GM19438 (cell line): Measurements from ENCODE around the gene PTPRD.

Source experiments
- ATAC-seq: cut with Tn5 transposase; IDR thresholded peaks from one replicate; pipeline ENCODE4 v1.9.1; 2021; ENCODE audit warnings: low read depth; ENCODE audit not compliant: unreplicated experiment

Gene PTPRD

DNA sequence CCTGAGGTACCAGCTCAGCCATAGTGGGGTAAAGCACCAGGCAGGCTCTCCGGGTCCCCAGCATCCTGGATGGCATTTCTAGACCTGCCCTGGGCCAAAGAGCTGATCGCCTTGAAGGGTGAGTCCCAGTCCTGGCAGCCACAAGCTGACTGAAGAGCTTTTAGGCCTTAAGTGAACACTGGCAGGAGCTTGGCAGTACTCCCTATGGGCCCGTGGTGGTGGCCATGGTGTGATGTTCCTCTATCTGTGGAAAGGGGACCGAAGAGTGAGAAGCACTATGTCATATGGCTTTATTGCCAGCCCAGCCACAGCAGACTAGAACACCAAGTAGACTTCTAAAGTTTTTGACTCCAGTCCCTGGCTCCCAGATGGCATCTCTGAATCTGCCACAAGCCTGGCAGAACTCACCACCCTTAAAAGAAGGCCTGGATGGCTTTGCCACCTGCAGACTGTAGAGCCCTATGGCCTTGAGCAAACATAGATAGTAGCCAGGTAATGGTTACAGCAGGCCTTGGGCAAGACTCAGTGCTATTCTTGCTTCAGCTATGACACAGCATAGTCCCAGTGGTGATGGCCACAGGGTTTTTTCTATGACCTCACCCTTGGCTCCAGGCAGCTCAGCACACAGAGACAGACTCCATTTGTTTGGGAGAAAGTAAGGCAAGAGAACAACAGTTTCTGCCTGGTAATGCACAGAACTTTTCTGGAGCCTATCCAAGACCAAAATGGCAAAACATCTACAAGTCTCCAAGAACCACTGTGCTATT, 2011.7 kb downstream of the PTPRD start:
- ATAC-seq = no peak

DNA sequence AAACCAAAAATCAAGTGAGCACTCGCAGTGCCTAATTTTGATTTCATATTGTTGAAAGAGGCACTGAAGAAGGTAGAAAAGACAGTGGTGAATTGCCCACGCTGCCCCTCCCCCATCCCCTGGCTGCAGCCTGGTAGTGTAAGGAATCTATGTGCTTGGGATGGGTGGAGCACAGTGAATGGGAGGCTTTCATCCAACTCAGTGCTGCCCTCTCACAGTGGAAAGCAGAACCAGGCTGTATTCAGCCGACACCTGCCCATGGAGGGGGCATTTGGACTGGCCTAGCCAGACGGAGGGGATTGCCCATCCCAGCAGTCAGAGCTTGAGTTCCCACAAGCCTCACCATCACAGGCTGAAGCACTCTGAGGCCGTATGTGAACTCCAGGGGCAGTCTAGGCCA, 2012.9 kb downstream of the PTPRD start:
- no peak for ATAC-seq

DNA sequence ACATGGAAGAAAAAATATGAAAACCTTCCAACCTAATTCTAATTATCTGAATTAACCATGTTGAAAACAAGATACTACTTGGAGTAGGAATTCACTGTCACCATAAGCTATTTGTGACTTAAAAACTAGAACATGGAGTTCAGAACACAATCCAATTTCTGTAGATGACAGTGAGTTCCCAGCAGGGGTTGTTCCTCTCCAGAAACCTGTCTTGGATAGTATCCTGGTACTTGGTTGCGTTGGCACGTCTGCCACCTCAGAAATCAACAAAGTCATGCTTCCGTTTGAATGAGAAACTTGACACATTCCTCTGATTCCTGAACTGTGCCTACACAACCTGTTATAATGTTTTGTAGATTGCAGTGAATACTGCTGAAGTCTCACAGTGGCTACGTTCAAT, 2023.3 kb downstream of the PTPRD start:
- no peak for ATAC-seq

DNA sequence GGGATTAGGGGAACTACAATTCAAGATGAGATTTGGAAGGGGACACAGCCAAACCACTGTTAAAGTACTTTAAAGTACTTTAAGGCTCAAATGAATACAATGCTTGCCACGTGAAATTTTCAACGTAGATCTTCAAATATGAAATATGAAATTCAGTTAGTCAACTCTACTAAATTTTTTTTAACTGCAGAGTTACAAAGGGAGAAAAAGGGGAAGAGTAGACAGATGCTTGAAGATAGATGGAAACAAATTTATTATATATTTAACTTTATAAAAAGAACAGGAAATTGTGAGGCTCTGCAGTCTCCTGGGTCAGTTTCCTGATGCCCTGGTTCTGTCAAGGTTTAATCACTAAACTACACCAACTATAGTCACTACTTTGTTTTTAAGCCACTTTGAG, 2027.8 kb downstream of the PTPRD start:
- ATAC-seq = no peak

DNA sequence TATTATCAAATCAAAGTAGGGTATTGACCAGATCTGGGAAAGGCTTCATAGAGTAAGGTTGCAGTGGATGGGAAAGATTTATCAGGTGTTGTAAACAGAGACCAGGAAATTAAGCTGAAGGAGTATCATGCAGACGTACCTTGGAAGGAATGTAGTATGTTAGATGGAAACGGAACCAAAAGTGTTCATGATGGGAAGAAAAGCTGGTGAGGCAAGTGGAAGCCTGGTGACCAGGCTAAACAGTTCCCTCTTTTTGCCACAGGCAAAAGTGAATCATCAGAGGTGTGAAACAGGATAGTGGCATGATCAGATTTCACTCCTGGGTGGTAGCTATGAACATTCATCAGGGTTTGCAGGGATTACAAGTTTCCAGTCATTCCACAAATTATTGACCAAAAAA, 2033.1 kb downstream of the PTPRD start:
- no peak for ATAC-seq

DNA sequence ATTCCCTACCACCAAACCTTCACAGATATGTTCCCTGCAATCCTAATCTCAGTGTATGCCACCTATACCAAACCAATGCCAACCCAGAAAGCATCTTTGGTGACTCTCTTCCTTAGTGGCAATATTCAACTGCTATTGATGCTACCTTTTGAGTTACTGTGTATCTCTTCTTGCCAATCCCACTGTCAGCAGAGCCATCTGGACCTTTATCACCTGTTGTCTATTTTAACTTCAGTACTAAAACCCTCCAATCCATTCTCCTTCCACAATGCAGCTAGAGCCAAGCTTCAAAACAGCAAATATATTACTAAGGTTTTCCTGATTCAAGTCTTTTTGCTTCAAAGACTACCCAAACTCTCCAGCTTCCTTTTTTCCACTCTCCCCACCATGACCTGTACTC, 2036.1 kb downstream of the PTPRD start:
- no peak for ATAC-seq

DNA sequence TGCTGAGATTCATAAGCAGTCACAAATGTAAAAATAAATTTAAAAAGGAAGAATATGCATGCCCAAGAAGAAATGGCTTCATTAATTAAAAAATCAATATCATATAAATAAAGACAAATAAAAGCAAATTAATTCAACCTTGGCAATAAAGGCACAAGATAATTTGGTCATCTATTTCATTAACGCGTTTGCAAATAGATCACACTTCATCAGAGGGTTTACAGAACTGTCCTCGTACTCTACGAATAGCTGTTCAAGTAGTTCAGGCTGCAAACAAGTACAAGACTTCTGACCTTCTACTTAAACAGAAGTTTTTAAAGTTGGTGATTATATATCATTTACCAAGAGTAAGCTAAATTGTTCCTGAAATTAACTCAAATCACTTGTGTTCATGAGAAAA, 2038.0 kb downstream of the PTPRD start:
- ATAC-seq = no peak

DNA sequence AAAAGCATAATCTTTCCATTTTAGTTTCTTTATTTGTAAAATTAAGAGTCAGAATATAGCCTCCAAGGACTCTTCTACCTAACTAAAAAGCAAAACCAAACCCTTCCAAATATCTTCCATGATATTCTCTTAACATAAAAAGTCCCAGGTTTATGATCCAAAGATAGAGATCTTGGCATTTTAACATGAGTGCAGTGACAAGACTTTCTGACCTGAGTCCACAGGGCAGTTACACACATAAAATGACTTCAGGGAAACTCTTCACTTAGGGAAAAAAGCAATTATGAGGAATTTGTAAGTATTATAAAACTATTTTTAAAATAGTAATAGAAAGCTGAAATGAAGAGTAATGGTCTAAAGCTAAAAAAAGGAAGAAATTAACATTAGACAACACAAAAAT, 2040.6 kb downstream of the PTPRD start:
- ATAC-seq = no peak

DNA sequence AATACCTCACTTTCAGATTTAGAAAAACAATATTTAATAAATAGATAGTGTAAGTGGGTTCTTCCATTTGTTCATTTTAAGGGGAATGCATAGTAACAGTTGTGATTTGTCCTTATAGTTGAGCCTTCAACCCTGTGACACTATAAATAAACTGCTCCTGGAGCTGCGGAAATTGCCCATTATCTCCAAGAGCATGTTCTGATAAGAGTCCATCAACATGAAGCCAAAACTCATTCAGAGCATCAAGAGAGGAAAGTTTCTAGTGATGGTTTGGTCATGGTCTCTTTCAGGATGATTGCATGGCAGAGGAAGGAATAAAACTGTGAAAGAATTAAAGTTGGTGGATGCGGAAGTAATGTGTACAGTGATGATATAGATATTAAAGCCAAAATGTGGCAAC, 2041.2 kb downstream of the PTPRD start:
- no peak for ATAC-seq

DNA sequence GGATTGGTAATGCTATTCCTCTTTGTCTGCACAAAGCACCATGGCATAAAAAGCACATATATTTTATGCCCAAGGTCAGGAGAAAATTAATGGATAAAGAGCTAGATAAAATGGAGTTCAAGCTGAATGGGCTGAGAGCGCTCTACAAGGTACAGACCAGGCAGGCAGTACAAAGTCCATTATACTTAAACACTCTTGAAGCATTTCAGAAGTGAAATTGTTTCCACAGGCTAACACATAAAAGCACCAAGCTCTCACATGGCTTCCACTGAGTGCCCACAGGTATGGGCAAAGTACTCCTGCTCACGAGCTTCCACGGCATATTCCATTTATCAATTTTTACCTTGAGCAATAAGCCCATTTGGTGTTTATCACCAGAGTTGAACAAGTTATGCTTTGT, 2042.0 kb downstream of the PTPRD start:
- no peak for ATAC-seq

DNA sequence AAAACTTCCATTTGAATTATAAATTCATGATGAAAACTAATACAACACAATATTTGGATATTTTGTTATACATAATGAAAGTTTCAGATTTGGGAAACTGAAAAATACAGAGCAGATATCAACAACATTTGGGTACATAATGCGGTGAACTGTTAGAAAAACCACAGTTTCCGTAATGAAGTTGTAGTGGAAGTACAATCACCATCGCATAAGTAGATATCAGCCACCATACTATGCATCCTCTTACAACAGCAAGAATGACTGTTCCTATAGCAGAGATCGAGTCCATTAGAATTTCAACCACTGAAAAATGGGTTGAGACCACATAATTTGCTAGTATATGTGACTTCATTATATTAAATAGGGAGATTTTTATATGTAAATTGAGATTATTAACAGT, 2043.0 kb downstream of the PTPRD start:
- no peak for ATAC-seq

DNA sequence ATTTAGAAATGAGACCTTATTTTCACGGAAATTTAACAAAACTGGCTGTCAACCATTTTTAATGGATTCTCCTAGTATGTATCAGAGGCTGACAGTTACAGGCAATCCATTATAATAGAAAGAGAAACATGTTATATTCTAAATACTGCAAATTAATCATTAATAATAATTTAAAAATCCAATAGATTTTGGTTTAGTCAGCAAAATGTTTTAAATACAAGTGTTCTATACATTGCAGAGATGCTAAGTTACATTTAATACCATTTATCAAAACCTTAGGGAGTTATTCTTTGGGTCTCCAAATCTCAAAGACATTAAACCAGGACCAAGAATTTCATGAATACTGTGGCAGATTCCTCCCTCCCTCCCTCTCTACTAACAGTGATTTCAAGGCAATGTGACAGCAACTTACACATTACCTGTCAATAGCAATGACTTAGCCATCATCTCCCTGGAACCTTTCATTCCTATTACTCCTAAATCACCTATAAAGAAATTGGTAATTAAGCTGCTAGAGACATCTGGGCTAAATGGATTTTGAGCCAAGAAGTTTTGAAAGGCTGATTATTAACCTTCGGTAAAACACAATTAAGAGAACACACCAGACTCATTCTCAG, 2044.7 kb downstream of the PTPRD start:
- ATAC-seq = no peak

DNA sequence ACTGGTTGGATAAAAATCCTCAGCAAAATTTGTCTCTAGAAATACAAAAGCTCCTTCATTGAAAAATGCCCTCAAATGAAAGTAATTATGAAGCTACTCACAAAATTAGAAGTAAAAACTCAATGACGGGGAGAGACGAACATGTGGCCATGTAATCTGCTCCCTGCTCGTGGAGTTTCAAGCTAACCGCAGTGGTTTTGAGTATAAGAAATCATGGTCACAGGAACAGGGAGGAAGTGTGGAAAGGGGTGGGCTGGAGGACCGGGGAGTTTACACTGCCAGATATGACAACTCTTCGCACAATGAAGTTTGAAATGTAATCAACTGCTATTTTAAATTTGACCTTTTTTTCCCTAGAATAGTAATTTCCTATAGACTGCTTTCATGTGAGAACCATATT, 2047.8 kb downstream of the PTPRD start:
- no peak for ATAC-seq

DNA sequence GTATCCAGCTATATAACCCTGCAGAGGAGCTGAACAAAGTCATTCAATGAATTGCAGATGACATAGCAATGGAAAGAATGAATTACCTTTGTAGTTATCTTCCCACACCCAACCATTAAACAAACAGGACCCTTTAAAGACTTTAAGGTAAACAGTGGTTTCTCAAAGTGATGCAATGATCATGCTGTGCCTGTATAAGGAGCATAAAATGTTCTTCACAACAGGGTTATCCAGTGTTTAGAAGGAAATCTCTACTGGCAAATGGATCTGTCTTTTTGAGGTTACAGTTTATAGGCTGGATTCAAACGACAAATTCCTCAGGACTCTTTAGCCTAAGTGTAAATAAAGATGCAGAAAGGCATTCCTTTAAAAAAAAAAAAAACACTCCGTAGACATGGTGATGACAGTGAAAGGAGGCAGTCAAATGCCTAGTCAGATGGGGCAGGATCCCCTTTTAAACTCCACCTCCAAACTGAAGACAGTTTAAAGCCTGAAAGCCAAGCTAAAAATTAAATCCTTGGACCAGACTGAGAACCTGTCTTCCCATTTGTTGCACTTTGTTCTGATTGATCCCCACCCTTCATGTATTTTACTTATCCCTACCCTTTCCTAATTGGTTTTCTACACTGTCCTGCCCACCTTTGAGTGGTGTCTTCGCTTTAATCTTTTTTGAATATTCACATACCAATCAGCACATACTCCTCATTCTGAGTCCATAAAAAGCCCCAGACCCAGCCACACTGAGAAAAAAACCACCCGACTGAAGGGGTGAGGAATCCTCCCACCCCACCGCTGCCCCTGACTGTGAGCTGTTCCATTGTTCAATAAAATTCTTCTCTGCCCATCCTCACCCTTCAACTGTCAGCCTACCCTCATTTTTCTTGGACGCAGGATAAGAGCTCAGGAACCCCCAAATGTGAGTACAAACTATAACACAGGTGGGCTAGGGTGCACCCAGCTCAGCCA, 2052.0 kb downstream of the PTPRD start:
- no peak for ATAC-seq

DNA sequence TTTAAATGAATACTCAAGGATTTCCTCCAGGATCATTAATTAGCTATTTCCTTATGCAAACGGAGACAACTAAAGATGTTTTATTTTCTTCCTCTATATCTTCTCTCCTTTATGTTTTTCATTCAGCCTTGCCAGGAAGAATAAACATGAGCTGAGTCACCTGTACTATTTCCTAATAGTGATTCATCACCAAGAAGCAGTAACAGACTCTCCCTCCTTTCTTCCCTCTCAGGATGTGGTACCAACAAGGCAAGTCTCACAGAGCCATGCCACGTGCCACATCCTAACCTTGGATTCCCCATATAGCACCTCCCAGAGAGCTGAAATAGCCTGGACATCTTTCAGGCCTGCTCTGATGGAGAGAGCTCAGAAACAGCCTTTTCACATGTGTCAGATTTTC, 2054.6 kb downstream of the PTPRD start:
- no peak for ATAC-seq

DNA sequence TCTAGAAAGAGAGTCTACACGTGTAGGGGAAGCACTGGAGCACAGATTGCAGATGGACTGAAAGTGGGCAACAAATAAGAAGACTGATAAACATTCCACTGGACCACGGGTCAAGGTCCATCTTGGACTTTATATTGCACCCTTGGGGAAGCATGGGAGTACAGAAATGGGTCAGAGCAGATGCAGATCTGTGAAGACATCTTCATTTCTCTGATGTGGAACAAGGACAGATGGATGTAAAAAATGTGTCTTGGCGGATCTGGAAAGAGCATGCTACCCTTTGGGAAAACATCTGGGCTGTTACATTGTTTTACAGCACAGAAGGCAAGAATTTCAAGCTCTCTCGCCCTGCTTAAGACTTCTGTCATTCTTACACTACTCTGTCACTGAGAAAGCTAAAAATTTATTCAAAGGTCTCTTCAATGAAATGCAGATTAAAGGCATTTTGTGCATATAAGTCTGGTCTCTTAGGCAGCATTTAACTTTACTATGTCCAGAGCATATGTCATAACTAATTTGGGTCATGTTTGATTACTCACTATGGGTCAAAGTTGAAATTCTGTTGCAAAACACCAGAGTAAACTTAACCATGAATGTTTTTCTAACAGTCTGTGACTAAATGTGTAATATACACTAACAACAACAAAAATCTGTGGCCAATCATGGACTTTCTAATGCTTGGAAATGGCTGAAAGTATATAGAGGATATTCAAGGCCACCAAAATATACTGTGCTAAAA, 2056.9 kb downstream of the PTPRD start:
- no peak for ATAC-seq

DNA sequence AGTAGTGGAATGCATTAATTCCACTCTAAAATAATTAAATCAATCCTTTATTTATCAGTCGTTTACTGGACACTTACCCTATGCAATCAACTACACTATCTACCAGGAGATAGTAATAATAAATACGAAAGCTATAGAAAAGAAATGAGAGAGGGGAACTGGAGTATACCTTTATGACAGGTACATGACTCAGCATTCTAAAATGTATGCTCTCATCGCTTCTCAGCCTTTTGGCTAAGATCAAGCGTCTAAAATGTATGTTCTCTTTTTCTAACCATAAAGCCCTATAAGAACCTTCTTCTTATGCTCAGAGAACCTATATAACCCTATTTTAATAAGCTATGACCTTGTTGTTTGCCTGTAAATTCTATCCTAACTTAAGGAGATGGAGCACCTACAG, 2059.4 kb downstream of the PTPRD start:
- no peak for ATAC-seq

DNA sequence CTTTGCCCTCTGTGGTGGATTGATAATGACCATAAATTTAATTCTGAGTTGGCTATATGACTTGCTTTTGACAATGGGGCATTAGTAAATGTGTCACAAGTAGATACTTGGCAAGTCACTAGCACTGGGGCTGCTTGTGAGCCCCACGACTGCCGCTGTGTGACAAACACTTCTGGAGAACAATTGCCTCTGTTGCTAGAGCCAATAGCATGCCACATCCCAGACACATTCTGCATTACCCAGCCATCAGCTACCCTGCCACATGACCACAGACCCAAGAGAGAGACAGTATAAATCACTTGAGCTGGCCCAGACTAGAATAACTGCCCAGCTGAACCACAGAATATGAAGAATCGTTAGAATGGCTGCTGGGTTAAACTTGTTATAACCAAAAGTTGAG, 2060.1 kb downstream of the PTPRD start:
- ATAC-seq = no peak

DNA sequence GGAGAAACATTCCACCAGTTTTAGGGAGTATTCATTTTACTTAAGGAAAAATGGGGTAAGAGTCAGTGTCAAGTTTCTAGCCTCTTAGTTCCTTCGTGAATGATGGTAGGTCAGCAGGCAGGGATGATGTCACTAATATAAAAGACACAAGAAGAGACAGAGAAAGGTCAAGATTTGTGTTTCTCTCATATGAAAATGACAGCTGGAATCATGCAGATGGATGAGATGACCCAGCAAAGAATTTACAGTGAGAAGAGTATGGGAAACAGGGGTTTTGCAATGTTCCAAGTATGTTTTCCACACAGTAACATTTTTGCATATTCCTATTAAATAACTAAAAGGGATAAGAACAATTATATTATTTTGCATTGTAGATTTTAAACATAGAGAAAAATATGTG, 2063.6 kb downstream of the PTPRD start:
- no peak for ATAC-seq

DNA sequence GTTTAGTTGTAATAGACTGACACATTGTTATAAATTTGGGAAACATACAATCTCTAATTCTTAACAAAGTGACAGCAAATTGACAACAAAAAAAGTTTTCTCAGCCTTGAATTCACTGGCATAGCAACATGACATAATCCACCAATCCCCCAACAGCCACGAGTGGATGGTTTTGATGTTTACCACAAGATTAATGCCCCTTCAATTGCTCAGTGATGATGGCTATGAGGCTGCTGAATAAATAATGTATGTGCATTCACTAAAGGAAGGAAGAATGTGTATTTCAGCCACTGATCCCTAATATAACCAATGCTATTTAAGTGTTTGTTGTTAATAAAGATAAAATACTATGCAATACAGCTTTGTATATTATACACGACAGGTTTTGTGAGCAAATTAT, 2069.6 kb downstream of the PTPRD start:
- ATAC-seq = no peak

DNA sequence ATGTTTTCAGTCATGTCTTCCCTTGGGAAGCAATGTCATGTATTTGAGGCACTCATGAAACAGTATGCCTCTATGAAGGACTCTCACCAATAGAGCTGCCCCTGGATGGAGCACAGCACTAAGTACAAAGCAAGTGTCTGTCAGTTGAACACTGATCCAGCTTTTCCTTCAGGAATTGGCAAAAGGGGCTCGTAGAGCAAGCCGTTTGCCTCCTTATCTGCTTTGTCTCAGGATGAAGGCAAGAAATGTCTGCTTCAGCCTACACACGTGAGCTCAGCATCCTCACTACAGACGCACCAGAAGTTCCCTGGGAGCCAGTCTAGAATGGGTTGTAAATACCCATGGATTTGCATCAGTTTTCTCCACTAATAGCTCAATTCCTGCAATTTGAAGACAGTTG, 2070.3 kb downstream of the PTPRD start:
- ATAC-seq = no peak
